GM23248 (cell line): Measurements from ENCODE around the gene PRSS57. TPM values are rescaled to one million over a fixed set of nuclear protein-coding genes. Genes with fewer than 3 reads are reported as not detected.

Experiments used
- DNase-seq: peaks from one replicate; pipeline ENCODE4 v3.0.0-alpha.2; 2015
- H2AFZ ChIP-seq: fragments of 200-600 bp; sonication (generic); 2 replicates; pipeline ENCODE4 v1.6.1; 2016; ENCODE audit warnings: antibody characterized with exemption
- H3F3A ChIP-seq: fragments of 200-600 bp; sonication (generic); 2 replicates; pipeline ENCODE4 v1.6.1; 2016; ENCODE audit warnings: mild to moderate bottlenecking, antibody characterized with exemption, mixed run types; ENCODE audit not compliant: insufficient read depth
- H3K27ac ChIP-seq: fragments of 200-600 bp; sonication (generic); 2 replicates; pipeline ENCODE4 v1.5.1; 2016; ENCODE audit warnings: mild to moderate bottlenecking
- H3K27me3 ChIP-seq: fragments of 200-600 bp; sonication (generic); replicated peaks from 2 replicates; pipeline ENCODE4 v1.6.1; 2016; ENCODE audit warnings: mild to moderate bottlenecking; ENCODE audit not compliant: insufficient read depth
- H3K36me3 ChIP-seq: fragments of 200-600 bp; sonication (generic); 2 replicates; pipeline ENCODE4 v1.6.1; 2016; ENCODE audit warnings: low read depth, mild to moderate bottlenecking
- H3K4me1 ChIP-seq: fragments of 200-600 bp; sonication (generic); 2 replicates; pipeline ENCODE4 v1.6.1; 2016; ENCODE audit warnings: mild to moderate bottlenecking; ENCODE audit not compliant: insufficient read depth
- H3K4me2 ChIP-seq: fragments of 200-600 bp; sonication (generic); one replicate; pipeline ENCODE4 v1.6.1; 2016; ENCODE audit warnings: mild to moderate bottlenecking; ENCODE audit not compliant: unreplicated experiment
- H3K4me3 ChIP-seq: fragments of 200-600 bp; sonication (generic); 2 replicates; pipeline ENCODE4 v1.5.1; 2016; ENCODE audit warnings: mild to moderate bottlenecking
- H3K79me2 ChIP-seq: fragments of 200-600 bp; sonication (generic); 2 replicates; pipeline ENCODE4 v1.6.1; 2016; ENCODE audit warnings: mild to moderate bottlenecking; ENCODE audit not compliant: insufficient read depth
- H3K9ac ChIP-seq: fragments of 200-600 bp; sonication (generic); 2 replicates; pipeline ENCODE4 v1.6.1; 2016; ENCODE audit warnings: mild to moderate bottlenecking
- H3K9me2 ChIP-seq: fragments of 200-600 bp; sonication (generic); 2 replicates; pipeline ENCODE4 v1.6.1; 2016; ENCODE audit warnings: mixed run types, mild to moderate bottlenecking, moderate library complexity; ENCODE audit not compliant: insufficient read depth
- H3K9me3 ChIP-seq: fragments of 200-600 bp; sonication (generic); one replicate; pipeline ENCODE4 v1.6.1; 2017; ENCODE audit warnings: low read depth
- H4K20me1 ChIP-seq: fragments of 200-600 bp; sonication (generic); 2 replicates; pipeline ENCODE4 v1.6.0; 2016; ENCODE audit not compliant: insufficient read depth
- EZH2 ChIP-seq: fragments of 200-600 bp; sonication (generic); IDR thresholded peaks from 2 replicates; pipeline ENCODE4 v1.6.1; 2018; ENCODE audit warnings: antibody characterized with exemption, mild to moderate bottlenecking; ENCODE audit not compliant: insufficient read depth, poor library complexity, severe bottlenecking
- EZH2phosphoT487 ChIP-seq: fragments of 200-600 bp; sonication (generic); IDR thresholded peaks from 2 replicates; pipeline ENCODE4 v1.6.1; 2018; ENCODE audit warnings: antibody characterized with exemption, moderate library complexity, mild to moderate bottlenecking, low read depth; ENCODE audit not compliant: insufficient read depth
- WGBS, 2 experiments: methylation state at CpG; one replicate each; pipeline ENCODE4 v1.1.6; 2015 to 2017; ENCODE audit warnings: low lambda C conversion rate in 2 of 2, low coverage in 1 of 2; ENCODE audit errors: missing lambda C conversion rate in 2 of 2; 5-methylcytosine and 5-hydroxymethylcytosine counted together
- in situ Hi-C: fragments of 300-500 bp; cut with MboI; formaldehyde crosslinking; loops from 2 replicates; pipeline ENCODE4 v1.15.0; 2020
- polyA plus RNA-seq: library from polyadenylated mRNA; unstranded; fragments of >200 nt; fragmentation: Nextera tagmentation; extraction: Ambion mirVana; gene quantifications from 2 replicates; pipeline ENCODE4 v1.2.1, GENCODE V29; 2016
- total RNA-seq: library from RNA; depleted of rRNA; stranded (reverse); fragments of >200 nt; shearing (Covaris generic); gene quantifications from 2 replicates; pipeline ENCODE4 v1.2.3, GENCODE V29; 2014

PRSS57 gene
- total and polyA plus RNA-seq, 2 experiments from 2014 or later, result not detected

GRCh38 chr19:728011-728410 lies 32.8 kb upstream of the PRSS57 start:
- no peak overlapping the region for H2AFZ ChIP-seq

DNA sequence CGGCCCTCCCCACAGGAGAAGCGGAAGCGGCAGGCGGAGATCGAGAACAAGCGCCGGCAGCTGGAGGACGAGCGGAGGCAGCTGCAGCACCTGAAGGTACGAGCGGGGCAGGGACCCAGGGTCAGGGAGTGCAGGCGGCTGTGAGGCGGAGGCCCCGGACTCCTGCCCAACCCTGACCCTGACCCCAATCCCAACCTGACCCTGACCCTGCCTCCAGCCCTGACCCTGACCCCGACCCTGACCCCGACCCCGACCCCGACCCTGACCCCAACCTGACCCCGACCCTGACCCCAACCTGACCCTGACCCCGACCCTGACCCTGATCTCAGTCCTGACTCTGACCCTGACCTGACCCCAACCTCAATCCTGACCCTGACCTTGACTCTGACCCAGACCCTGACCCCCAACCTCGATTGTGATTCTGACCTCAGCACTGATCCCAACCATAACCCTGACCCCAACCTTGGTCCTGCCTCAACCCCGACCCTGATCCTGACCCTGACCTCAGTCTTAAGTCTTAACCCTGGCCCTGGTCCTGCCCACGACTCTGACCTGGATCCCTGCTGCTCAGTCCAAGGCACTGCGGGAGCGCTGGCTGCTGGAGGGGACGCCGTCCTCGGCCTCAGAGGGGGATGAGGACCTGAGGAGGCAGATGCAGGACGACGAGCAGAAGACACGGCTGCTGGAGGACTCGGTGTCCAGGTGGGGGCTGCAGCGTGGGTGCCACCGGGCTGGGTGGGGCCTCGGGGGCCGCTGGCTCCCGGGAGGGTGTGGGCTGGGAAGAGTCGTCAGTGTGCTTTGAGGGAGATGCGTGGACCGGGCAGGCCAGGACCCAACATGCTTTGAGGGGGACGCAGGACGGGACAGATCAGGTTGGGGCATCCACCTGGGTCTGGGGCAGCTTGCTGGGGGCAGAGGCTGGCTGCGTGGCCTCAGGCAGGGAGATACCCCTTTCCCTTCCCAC lies 32.0 kb upstream of the PRSS57 start:
- no peaks in the 10 kb centered on the region for H3F3A ChIP-seq
- H3K27me3 ChIP-seq, result no peaks in the 10 kb centered on the region
- H3K36me3 ChIP-seq, result no peaks in the 10 kb centered on the region
- no peaks in the 10 kb centered on the region for H3K79me2 ChIP-seq
- no peaks in the 10 kb centered on the region for H3K9me2 ChIP-seq
- H3K9ac ChIP-seq, result no peak overlapping the region
- no peak overlapping the region for H3K27ac ChIP-seq
- TF ChIP-seq EZH2, result no peak
- no peak for TF ChIP-seq EZH2phosphoT487
- no peaks in the 10 kb centered on the region for H3K4me1 ChIP-seq
- DNase-seq, result no peak
- no peaks in the 10 kb centered on the region for H3K9me3 ChIP-seq
- no peak overlapping the region for H3K4me3 ChIP-seq
- 69 to 71% methylated on average over 15 to 43 of the region's 43 CpGs for WGBS, 2 experiments
- H2AFZ ChIP-seq, result no peak overlapping the region
- in situ Hi-C loops, result no loop called here
- no peak overlapping the region for H3K4me2 ChIP-seq
- H4K20me1 ChIP-seq, result no peaks in the 10 kb centered on the region

More at GRCh38 chr19:728011-728410, 32.8 kb upstream of the PRSS57 start:
- H4K20me1 ChIP-seq, result no peaks in the 10 kb centered on the region
- in situ Hi-C loops, result no loop called here
- no peak overlapping the region for H3K9ac ChIP-seq
- no peak for DNase-seq
- no peaks in the 10 kb centered on the region for H3K36me3 ChIP-seq
- no peaks in the 10 kb centered on the region for H3F3A ChIP-seq
- H3K27me3 ChIP-seq, result no peaks in the 10 kb centered on the region
- no peak for TF ChIP-seq EZH2phosphoT487
- no peak for TF ChIP-seq EZH2
- no peaks in the 10 kb centered on the region for H3K79me2 ChIP-seq
- 79 to 82% methylated on average over 15 to 26 of the region's 26 CpGs for WGBS, 2 experiments
- no peaks in the 10 kb centered on the region for H3K4me1 ChIP-seq
- H3K9me3 ChIP-seq, result no peaks in the 10 kb centered on the region
- H3K4me2 ChIP-seq, result no peak overlapping the region
- H3K27ac ChIP-seq, result no peak overlapping the region
- H3K9me2 ChIP-seq, result no peaks in the 10 kb centered on the region
- no peak overlapping the region for H3K4me3 ChIP-seq

GRCh38 chr19:725461-726089 lies 30.3 kb upstream of the PRSS57 start:
- Histone ChIP-seq H3K27ac (no peak overlapping the region), H3K36me3 (no peaks in the 10 kb centered on the region), H3K4me1 (no peaks in the 10 kb centered on the region), H4K20me1 (no peaks in the 10 kb centered on the region), H3K9me3 (no peaks in the 10 kb centered on the region), H3K9ac (no peak overlapping the region), H3K4me2 (no peak overlapping the region), H2AFZ (no peak overlapping the region), H3K4me3 (no peak overlapping the region), H3K9me2 (no peaks in the 10 kb centered on the region), H3K27me3 (no peaks in the 10 kb centered on the region), H3K79me2 (no peaks in the 10 kb centered on the region), H3F3A (no peaks in the 10 kb centered on the region)
- DNase-seq, result no peak
- TF ChIP-seq EZH2phosphoT487, result no peak
- TF ChIP-seq EZH2, result no peak
- WGBS, 2 experiments, result 79 to 82% methylated on average over 13 of the region's 13 CpGs
- in situ Hi-C loops, result no loop called here

DNA sequence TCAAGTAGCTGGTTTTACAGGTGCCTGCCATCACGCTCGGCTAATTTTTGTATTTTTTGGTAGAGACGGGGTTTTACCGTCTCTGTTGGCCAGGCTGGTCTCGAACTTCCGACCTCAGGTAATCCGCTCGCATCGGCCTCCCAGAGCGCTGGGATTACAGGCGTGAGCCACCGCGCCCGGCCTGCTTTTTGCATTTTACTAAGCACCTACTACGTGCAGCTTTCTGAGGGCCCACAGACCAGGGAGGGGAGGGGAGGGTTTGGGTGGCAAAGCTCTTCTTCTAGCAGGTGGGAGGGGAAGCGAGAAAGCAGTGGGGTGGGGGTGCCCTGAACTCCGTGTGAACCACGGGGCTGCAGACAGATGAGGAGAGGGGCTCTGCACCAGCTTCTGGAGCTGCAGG lies 28.5 kb upstream of the PRSS57 start:
- Histone ChIP-seq H3K4me1 (no peaks in the 10 kb centered on the region), H3K9me2 (no peaks in the 10 kb centered on the region), H3K36me3 (no peaks in the 10 kb centered on the region), H3K79me2 (no peaks in the 10 kb centered on the region), H3K27ac (no peak overlapping the region), H3K4me2 (no peak overlapping the region), H4K20me1 (no peaks in the 10 kb centered on the region), H3K4me3 (no peak overlapping the region), H2AFZ (no peak overlapping the region), H3K9ac (no peak overlapping the region), H3K27me3 (0 out of 2 replicates have a peak, but pooled peaks cover 5% of the 10 kb centered on the region), H3F3A (no peaks in the 10 kb centered on the region), H3K9me3 (no peaks in the 10 kb centered on the region)
- no peak for TF ChIP-seq EZH2
- TF ChIP-seq EZH2phosphoT487, result no peak
- WGBS, 2 experiments, result 85 to 91% methylated on average over 14 to 18 of the region's 18 CpGs
- in situ Hi-C loops, result no loop called here
- DNase-seq, result no peak
